HepG2 (cell line): Measurements from ENCODE around the gene HYAL1. TPM values are rescaled to one million over a fixed set of nuclear protein-coding genes. Genes with fewer than 3 reads are reported as not detected.

Source experiments
- EEA1 ChIP-seq: sonication (generic); formaldehyde crosslinking; IDR thresholded peaks from 2 replicates; pipeline ENCODE4 v1.5.1; 2020; ENCODE audit warnings: mild to moderate bottlenecking, missing genetic modification reagents, borderline replicate concordance
- GLI4 ChIP-seq: sonication (generic); formaldehyde crosslinking; IDR thresholded peaks from 2 replicates; pipeline ENCODE4 v1.5.1; 2020; ENCODE audit warnings: missing genetic modification reagents, mild to moderate bottlenecking, moderate library complexity, borderline replicate concordance
- HDAC1 ChIP-seq: sonication (generic); formaldehyde crosslinking; IDR thresholded peaks from 2 replicates; pipeline ENCODE4 v1.5.1; 2020; ENCODE audit warnings: mild to moderate bottlenecking, missing genetic modification reagents
- HOXA9 ChIP-seq: sonication (generic); formaldehyde crosslinking; IDR thresholded peaks from 2 replicates; pipeline ENCODE4 v1.8.1; 2022; ENCODE audit warnings: missing genetic modification reagents, mild to moderate bottlenecking, moderate library complexity, borderline replicate concordance
- JUNB ChIP-seq: sonication (generic); formaldehyde crosslinking; IDR thresholded peaks from 2 replicates; pipeline ENCODE4 v1.8.0; 2022; ENCODE audit warnings: missing genetic modification reagents, mild to moderate bottlenecking, borderline replicate concordance
- JUND ChIP-seq: sonication (generic); formaldehyde crosslinking; IDR thresholded peaks from 2 replicates; pipeline ENCODE4 v1.8.0; 2022; ENCODE audit warnings: mild to moderate bottlenecking, missing genetic modification reagents
- KDM2A ChIP-seq: sonication (generic); formaldehyde crosslinking; IDR thresholded peaks from 2 replicates; pipeline ENCODE4 v1.4.0; 2020; ENCODE audit warnings: low read depth, missing genetic modification reagents, borderline replicate concordance
- MAZ ChIP-seq, 2 experiments: sonication (generic) in 1 of 2; formaldehyde crosslinking in 1 of 2; IDR thresholded peaks; 2 replicates each; pipeline versions ENCODE4 v1.5.0 to v1.6.1; 2012 to 2020; ENCODE audit warnings: low read depth in 2 of 2, mild to moderate bottlenecking in 2 of 2, borderline replicate concordance in 1 of 2, improper control_type of control experiment in 1 of 2, low read length in 1 of 2, missing genetic modification reagents in 1 of 2, moderate library complexity in 1 of 2
- MXD3 ChIP-seq: IDR thresholded peaks from 2 replicates; pipeline ENCODE4 v1.6.1; 2016; ENCODE audit warnings: mild to moderate bottlenecking, missing biosample characterization, missing genetic modification reagents
- NFYC ChIP-seq: IDR thresholded peaks from 2 replicates; pipeline ENCODE4 v1.6.1; 2016; ENCODE audit warnings: missing genetic modification reagents, missing compliant biosample characterization
- RELA ChIP-seq: sonication (generic); formaldehyde crosslinking; IDR thresholded peaks from 2 replicates; pipeline ENCODE4 v1.4.0; 2020; ENCODE audit warnings: missing genetic modification reagents
- RFX1 ChIP-seq: fragments of 450-650 bp; IDR thresholded peaks from 2 replicates; pipeline ENCODE4 v1.6.1; 2017
- TAF1 ChIP-seq: sonication (generic); formaldehyde crosslinking; IDR thresholded peaks from 2 replicates; pipeline ENCODE4 v1.4.0; 2020; ENCODE audit warnings: missing genetic modification reagents
- ZNF354B ChIP-seq: sonication (generic); formaldehyde crosslinking; IDR thresholded peaks from 2 replicates; pipeline ENCODE4 v1.8.0; 2022; ENCODE audit warnings: mild to moderate bottlenecking, missing genetic modification reagents
- ZNF563 ChIP-seq: sonication (generic); formaldehyde crosslinking; IDR thresholded peaks from 2 replicates; pipeline ENCODE4 v1.8.0; 2022; ENCODE audit warnings: mild to moderate bottlenecking, moderate library complexity, missing genetic modification reagents
- ZNF570 ChIP-seq: sonication (generic); formaldehyde crosslinking; IDR thresholded peaks from 2 replicates; pipeline ENCODE4 v1.4.0; 2020; ENCODE audit warnings: mild to moderate bottlenecking, missing genetic modification reagents, borderline replicate concordance
- polyA plus RNA-seq, 8 experiments: library from polyadenylated mRNA; depleted of rRNA in 3 of 8; stranded (reverse) in 7 of 8; unstranded in 1 of 8; fragments of >200 nt; fragmentation: Illumina TruSeq in 4 of 8; extraction: Trizol in 4 of 8; gene quantifications; 2 replicates each; pipeline versions ENCODE4 v1.2.1 to v1.2.3, GENCODE V29; 2011 to 2016; ENCODE audit warnings: low read depth in 4 of 8, missing spikeins in 1 of 8, mixed read lengths in 1 of 8; ENCODE audit not compliant: insufficient read depth in 1 of 8
- total RNA-seq, 5 experiments: library from RNA; depleted of rRNA; stranded (reverse); fragments of >200 nt; fragmentation: Illumina TruSeq; extraction: Trizol; gene quantifications; 2 replicates each; pipeline ENCODE4 v1.2.3, GENCODE V29; 2016; ENCODE audit warnings: low read depth in 1 of 5
- TF ChIP-seq, protein P1 (sequence below): sonication (generic); formaldehyde crosslinking; IDR thresholded peaks from 2 replicates; pipeline ENCODE4 v1.5.0; 2020; ENCODE audit warnings: mild to moderate bottlenecking, missing genetic modification reagents, borderline replicate concordance
- TF ChIP-seq, protein P2 (sequence below): IDR thresholded peaks from 2 replicates; pipeline ENCODE4 v1.6.1; 2016; ENCODE audit warnings: control low read depth
- TF ChIP-seq, protein P3 (sequence below): sonication (generic); formaldehyde crosslinking; IDR thresholded peaks from 2 replicates; pipeline ENCODE4 v1.8.1; 2023; ENCODE audit warnings: mild to moderate bottlenecking, missing genetic modification reagents

The HYAL1 gene
- total and polyA plus RNA-seq, 2 of the 13 experiments (the other 11 are each of a cell fraction or from before 2014, with no cell fraction given): 76.5 to 193 TPM

DNA sequence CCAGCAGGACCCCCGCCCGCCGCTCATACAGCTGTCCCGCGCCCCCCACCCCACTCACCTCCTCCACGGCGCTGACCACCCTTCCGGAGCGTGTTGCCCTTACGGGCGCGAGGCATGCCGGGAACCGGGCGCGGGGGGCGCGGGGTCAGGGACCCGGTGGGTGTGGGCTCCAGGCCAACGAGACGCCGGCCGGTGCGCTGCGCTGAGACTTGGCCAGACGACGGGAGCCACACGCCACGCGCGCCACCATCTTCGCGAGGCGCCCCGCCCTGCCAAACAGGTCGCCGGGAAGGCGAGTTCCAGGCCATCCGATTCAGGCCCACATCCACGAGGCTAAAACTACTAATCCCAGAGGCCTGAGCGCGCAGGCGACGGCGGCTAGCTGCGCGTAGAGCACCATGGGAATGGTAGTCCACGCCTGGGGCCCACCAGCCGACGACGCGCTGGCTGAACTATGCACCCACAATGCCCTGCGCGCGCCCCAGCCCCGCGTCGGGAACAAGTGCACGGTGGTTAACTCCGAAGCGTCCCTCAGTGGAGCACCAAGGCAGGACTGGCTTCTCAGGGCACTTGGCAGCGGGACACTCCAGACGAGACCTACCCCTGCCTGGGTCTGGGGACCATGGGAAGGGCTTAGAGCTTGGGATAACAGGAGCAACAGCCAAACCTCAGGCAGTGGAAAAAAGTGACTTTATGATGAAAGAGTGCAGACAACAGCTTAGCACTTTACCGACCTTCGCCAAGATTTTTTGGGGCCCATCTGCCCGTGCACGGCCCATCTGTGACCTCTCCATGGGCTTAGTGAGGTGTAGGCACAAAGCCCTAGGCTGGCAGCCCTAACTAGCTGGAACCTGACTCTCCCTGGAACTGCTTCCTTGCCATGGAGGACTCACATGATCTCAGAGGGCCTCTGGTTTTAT lies 11.0 kb downstream of the HYAL1 start, which contains the start of gene IFRD2 (continued):
- peak; percentile 90 for TF ChIP-seq MAZ (IDR thresholded peaks at IDR 0.05; ENCODE audit: borderline replicate concordance, low read depth, low read length)
- TF ChIP-seq MAZ (CRISPR knock-in tag; IDR thresholded peaks at IDR 0.05; ENCODE audit: low read depth): peak; percentile 97
- no peak; the same call in 1 of the 2 replicates for TF ChIP-seq RFX1
- TF ChIP-seq, protein P1, sequence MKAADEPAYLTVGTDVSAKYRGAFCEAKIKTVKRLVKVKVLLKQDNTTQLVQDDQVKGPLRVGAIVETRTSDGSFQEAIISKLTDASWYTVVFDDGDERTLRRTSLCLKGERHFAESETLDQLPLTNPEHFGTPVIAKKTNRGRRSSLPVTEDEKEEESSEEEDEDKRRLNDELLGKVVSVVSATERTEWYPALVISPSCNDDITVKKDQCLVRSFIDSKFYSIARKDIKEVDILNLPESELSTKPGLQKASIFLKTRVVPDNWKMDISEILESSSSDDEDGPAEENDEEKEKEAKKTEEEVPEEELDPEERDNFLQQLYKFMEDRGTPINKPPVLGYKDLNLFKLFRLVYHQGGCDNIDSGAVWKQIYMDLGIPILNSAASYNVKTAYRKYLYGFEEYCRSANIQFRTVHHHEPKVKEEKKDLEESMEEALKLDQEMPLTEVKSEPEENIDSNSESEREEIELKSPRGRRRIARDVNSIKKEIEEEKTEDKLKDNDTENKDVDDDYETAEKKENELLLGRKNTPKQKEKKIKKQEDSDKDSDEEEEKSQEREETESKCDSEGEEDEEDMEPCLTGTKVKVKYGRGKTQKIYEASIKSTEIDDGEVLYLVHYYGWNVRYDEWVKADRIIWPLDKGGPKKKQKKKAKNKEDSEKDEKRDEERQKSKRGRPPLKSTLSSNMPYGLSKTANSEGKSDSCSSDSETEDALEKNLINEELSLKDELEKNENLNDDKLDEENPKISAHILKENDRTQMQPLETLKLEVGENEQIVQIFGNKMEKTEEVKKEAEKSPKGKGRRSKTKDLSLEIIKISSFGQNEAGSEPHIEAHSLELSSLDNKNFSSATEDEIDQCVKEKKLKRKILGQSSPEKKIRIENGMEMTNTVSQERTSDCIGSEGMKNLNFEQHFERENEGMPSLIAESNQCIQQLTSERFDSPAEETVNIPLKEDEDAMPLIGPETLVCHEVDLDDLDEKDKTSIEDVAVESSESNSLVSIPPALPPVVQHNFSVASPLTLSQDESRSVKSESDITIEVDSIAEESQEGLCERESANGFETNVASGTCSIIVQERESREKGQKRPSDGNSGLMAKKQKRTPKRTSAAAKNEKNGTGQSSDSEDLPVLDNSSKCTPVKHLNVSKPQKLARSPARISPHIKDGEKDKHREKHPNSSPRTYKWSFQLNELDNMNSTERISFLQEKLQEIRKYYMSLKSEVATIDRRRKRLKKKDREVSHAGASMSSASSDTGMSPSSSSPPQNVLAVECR: peak; percentile 95
- TF ChIP-seq RELA (CRISPR knock-in tag): no peak
- peak; percentile 92 for TF ChIP-seq TAF1
- TF ChIP-seq ZNF563: peak; percentile 84
- peak; percentile 48; the same call in 1 of the 2 replicates for TF ChIP-seq NFYC
- TF ChIP-seq ZNF570 (CRISPR knock-in tag): no peak
- TF ChIP-seq HDAC1: peak; percentile 96
- TF ChIP-seq MXD3: peak; percentile 84
- no peak for TF ChIP-seq GLI4 (CRISPR knock-in tag)
- TF ChIP-seq KDM2A (CRISPR knock-in tag): peak; percentile 97
- TF ChIP-seq JUND (CRISPR knock-in tag): no peak; the same call in 1 of the 2 replicates
- TF ChIP-seq, protein P2, sequence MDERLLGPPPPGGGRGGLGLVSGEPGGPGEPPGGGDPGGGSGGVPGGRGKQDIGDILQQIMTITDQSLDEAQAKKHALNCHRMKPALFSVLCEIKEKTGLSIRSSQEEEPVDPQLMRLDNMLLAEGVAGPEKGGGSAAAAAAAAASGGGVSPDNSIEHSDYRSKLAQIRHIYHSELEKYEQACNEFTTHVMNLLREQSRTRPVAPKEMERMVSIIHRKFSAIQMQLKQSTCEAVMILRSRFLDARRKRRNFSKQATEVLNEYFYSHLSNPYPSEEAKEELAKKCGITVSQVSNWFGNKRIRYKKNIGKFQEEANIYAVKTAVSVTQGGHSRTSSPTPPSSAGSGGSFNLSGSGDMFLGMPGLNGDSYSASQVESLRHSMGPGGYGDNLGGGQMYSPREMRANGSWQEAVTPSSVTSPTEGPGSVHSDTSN (CRISPR knock-in tag): no peak
- TF ChIP-seq, protein P3, sequence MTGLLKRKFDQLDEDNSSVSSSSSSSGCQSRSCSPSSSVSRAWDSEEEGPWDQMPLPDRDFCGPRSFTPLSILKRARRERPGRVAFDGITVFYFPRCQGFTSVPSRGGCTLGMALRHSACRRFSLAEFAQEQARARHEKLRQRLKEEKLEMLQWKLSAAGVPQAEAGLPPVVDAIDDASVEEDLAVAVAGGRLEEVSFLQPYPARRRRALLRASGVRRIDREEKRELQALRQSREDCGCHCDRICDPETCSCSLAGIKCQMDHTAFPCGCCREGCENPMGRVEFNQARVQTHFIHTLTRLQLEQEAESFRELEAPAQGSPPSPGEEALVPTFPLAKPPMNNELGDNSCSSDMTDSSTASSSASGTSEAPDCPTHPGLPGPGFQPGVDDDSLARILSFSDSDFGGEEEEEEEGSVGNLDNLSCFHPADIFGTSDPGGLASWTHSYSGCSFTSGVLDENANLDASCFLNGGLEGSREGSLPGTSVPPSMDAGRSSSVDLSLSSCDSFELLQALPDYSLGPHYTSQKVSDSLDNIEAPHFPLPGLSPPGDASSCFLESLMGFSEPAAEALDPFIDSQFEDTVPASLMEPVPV (CRISPR knock-in tag): no peak
- peak; percentile 3; the same call in 1 of the 2 replicates for TF ChIP-seq ZNF354B
- no peak for TF ChIP-seq HOXA9 (CRISPR knock-in tag)
- no peak for TF ChIP-seq JUNB
- TF ChIP-seq EEA1 (CRISPR knock-in tag): no peak
